Measurements from ENCODE around the gene C17orf75. TPM values are rescaled to one million over a fixed set of nuclear protein-coding genes. Genes with fewer than 3 reads are reported as not detected.

The C17orf75 gene
- total RNA-seq, 1 experiment from 2014 or later = 27.0 TPM

DNA sequence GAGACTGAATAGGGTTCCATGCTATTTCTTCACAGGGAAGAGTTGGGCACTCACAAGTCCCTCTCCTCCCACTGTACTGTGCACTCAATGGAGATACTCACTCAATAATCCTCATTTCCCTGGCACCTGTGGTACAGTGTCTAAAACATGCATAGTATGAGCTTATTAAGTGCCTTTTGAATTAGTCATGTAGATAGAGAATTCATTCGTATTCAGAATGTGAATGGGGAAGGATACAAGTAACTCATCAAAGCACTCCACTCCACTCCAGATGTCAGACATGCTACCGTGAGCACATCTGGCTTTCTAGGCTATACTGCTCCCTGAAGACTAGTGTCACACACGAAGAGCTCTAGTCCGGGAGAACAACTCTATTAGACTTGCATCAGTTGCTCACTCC, 6.3 kb downstream of the C17orf75 start:
- Histone ChIP-seq H3K4me2 (ENCODE audit: low read length) (no peak overlapping the region), H3K9ac (ENCODE audit: low read length) (no peak overlapping the region), H3K79me2 (ENCODE audit: low read length) (peaks cover 2% of the 10 kb centered on the region), H2AFZ (ENCODE audit: low read length) (no peak overlapping the region), H3K27me3 (ENCODE audit: low read length) (no peaks in the 10 kb centered on the region), H3K27ac (ENCODE audit: low read length) (no peak overlapping the region), H3K9me3 (ENCODE audit: low read length) (no peaks in the 10 kb centered on the region), H3K36me3 (ENCODE audit: low read depth, low read length) (peaks cover 10% of the 10 kb centered on the region; the same call in 1 of the 2 replicates), H4K20me1 (ENCODE audit: low read length) (no peaks in the 10 kb centered on the region), H3F3A (ENCODE audit: low read length, unreplicated experiment) (no peaks in the 10 kb centered on the region), H3K4me1 (ENCODE audit: insufficient read depth, low read length) (no peaks in the 10 kb centered on the region), H3K9me2 (replicated peaks; ENCODE audit: low read length) (no peaks in the 10 kb centered on the region), H3K4me3 (ENCODE audit: low read length) (no peak overlapping the region)
- intact Hi-C loops (cut with micrococcal nuclease) = no loop called here
- TF ChIP-seq EZH2phosphoT487 (IDR thresholded peaks at IDR 0.05; ENCODE audit: borderline replicate concordance, low read length) (no peak), EZH2 (IDR thresholded peaks at IDR 0.05; ENCODE audit: low read length, unreplicated experiment) (no peak)
- TF ChIP-seq, protein P1, sequence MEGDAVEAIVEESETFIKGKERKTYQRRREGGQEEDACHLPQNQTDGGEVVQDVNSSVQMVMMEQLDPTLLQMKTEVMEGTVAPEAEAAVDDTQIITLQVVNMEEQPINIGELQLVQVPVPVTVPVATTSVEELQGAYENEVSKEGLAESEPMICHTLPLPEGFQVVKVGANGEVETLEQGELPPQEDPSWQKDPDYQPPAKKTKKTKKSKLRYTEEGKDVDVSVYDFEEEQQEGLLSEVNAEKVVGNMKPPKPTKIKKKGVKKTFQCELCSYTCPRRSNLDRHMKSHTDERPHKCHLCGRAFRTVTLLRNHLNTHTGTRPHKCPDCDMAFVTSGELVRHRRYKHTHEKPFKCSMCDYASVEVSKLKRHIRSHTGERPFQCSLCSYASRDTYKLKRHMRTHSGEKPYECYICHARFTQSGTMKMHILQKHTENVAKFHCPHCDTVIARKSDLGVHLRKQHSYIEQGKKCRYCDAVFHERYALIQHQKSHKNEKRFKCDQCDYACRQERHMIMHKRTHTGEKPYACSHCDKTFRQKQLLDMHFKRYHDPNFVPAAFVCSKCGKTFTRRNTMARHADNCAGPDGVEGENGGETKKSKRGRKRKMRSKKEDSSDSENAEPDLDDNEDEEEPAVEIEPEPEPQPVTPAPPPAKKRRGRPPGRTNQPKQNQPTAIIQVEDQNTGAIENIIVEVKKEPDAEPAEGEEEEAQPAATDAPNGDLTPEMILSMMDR (conservative IDR thresholded peaks at IDR 0.05; ENCODE audit: low read depth, low read length) = no peak
- ChIA-PET POLR2A (ENCODE audit: unreplicated experiment) (no interaction called here), CTCF (interaction anchor here (0.7 kb wide), 1 partner anchor 127 kb away, joined by 3 read pairs; no protein-coding TSS in a partner anchor)
- no TSS peak for BruUV-seq (replicated peaks)
- DNase-seq (no peak), ATAC-seq (no peak)

DNA sequence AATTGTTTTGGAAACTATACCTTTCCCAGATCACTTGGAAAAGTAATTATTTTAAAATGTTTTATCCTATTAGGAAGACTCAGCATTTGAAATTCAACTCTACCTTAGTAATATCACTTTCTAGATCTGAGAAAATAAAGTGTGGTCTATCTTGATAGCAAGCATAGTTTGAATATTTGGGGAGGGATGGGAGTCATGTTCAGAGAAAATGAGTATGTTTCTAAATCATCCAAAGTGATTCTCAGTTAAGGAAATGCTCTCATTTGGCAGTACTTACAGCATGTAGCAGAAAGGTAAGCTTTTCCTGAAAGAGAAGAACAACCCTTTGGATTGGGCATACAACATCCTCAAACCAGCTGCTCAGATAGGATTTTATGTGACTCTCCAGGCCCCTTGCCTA, 6.9 kb downstream of the C17orf75 start:
- H3F3A ChIP-seq (ENCODE audit: low read length, unreplicated experiment) = no peaks in the 10 kb centered on the region
- CTCF ChIA-PET = interaction anchor here (0.7 kb wide), 1 partner anchor 128 kb away, joined by 3 read pairs; no protein-coding TSS in a partner anchor
- peaks cover 10% of the 10 kb centered on the region; the same call in 1 of the 2 replicates for H3K36me3 ChIP-seq (ENCODE audit: low read depth, low read length)
- no peak for ATAC-seq
- no peak overlapping the region for H3K4me3 ChIP-seq (ENCODE audit: low read length)
- no peak overlapping the region for H3K4me2 ChIP-seq (ENCODE audit: low read length)
- no peaks in the 10 kb centered on the region for H3K79me2 ChIP-seq (ENCODE audit: low read length)
- DNase-seq = no peak
- no TSS peak for BruUV-seq (replicated peaks)
- H2AFZ ChIP-seq (ENCODE audit: low read length) = no peak overlapping the region
- H4K20me1 ChIP-seq (ENCODE audit: low read length) = no peaks in the 10 kb centered on the region
- H3K9ac ChIP-seq (ENCODE audit: low read length) = no peak overlapping the region
- H3K4me1 ChIP-seq (ENCODE audit: insufficient read depth, low read length) = no peaks in the 10 kb centered on the region
- H3K27ac ChIP-seq (ENCODE audit: low read length) = no peak overlapping the region
- H3K27me3 ChIP-seq (ENCODE audit: low read length) = no peaks in the 10 kb centered on the region
- TF ChIP-seq EZH2 (IDR thresholded peaks at IDR 0.05; ENCODE audit: low read length, unreplicated experiment) (no peak), EZH2phosphoT487 (IDR thresholded peaks at IDR 0.05; ENCODE audit: borderline replicate concordance, low read length) (no peak)
- TF ChIP-seq, protein P1 (conservative IDR thresholded peaks at IDR 0.05; ENCODE audit: low read depth, low read length) = no peak
- POLR2A ChIA-PET (ENCODE audit: unreplicated experiment) = no interaction called here
- intact Hi-C loops (cut with micrococcal nuclease) = no loop called here
- H3K9me3 ChIP-seq (ENCODE audit: low read length) = no peaks in the 10 kb centered on the region
- no peaks in the 10 kb centered on the region for H3K9me2 ChIP-seq (replicated peaks; ENCODE audit: low read length)

DNA sequence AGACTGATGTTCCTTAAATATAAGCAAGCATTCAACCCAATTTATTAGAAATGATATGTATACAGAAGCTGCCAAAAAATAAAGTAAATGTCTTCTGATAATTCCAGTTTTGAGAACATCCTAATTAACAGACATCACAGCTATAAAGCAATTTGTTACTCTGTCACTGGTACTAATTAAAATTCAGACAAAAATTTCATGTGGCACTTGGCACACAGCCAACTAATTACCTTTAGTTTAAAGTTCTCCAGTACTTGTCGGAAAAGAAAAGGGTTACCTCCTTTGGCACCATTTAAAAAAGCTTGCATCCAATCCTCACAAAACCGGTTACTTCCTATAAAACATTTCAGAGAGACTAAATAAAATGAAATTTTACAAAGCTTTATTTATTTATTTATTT, 8.8 kb downstream of the C17orf75 start:
- DNase-seq (no peak), ATAC-seq (no peak)
- Histone ChIP-seq H3K4me1 (ENCODE audit: insufficient read depth, low read length) (no peaks in the 10 kb centered on the region), H3K9me3 (ENCODE audit: low read length) (no peaks in the 10 kb centered on the region), H3K79me2 (ENCODE audit: low read length) (no peaks in the 10 kb centered on the region), H3K9me2 (replicated peaks; ENCODE audit: low read length) (no peaks in the 10 kb centered on the region), H3K4me2 (ENCODE audit: low read length) (no peak overlapping the region), H3K27ac (ENCODE audit: low read length) (no peak overlapping the region), H4K20me1 (ENCODE audit: low read length) (no peaks in the 10 kb centered on the region), H3K9ac (ENCODE audit: low read length) (no peak overlapping the region), H3F3A (ENCODE audit: low read length, unreplicated experiment) (no peaks in the 10 kb centered on the region), H3K27me3 (ENCODE audit: low read length) (no peaks in the 10 kb centered on the region), H3K4me3 (ENCODE audit: low read length) (no peak overlapping the region), H2AFZ (ENCODE audit: low read length) (no peak overlapping the region), H3K36me3 (ENCODE audit: low read depth, low read length) (peaks cover 7% of the 10 kb centered on the region; the same call in 1 of the 2 replicates)
- ChIA-PET POLR2A (ENCODE audit: unreplicated experiment) (no interaction called here), CTCF (no interaction called here)
- BruUV-seq (replicated peaks) = no TSS peak
- intact Hi-C loops (cut with micrococcal nuclease) = no loop called here
- no peak for TF ChIP-seq EZH2 (IDR thresholded peaks at IDR 0.05; ENCODE audit: low read length, unreplicated experiment)
- TF ChIP-seq, protein P1 (conservative IDR thresholded peaks at IDR 0.05; ENCODE audit: low read depth, low read length) = no peak
- TF ChIP-seq EZH2phosphoT487 (IDR thresholded peaks at IDR 0.05; ENCODE audit: borderline replicate concordance, low read length) = no peak
